GM18873 (cell line): ENCODE measurements around the gene ARID3C.

Source experiments
- ATAC-seq: cut with Tn5 transposase; IDR thresholded peaks from one replicate; pipeline ENCODE4 v1.9.1; 2021; ENCODE audit warnings: mild to moderate bottlenecking, moderate library complexity, moderate number of reproducible peaks; ENCODE audit not compliant: unreplicated experiment, low FRiP score

ARID3C gene

DNA sequence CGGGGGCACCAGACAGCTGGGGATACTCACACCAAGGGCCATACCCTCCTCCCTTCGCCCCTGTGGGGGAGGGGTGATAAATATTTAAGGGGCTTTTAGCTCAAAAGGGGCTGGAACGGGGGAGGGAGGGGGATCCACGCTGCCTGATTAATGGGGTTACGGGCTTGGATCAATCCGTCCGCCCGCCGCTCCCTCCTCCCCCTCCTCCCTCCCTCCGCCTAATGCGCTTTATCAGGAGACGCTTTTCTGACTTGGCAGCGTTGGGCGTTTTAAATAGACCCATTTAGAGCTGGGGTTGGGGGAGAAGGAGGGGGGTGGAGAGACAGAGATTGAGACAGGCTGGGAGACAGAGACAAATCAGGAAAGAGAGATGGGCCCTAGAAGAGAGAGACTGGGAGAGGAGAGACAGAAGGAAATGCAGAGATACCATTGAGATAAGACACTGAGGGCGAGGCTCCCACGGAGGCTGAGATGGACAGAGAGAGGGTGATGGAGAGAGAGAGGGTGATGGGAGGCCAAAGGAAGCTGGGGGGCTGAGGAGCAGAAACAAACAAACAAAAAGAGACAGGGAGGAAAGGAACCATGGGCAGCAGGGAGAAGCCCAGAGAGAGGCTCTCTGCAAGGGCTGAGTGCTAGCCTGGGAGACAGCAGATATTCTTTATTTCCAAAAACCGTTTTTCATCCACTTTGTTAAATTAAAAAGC lies 49.6 kb downstream of the ARID3C start:
- ATAC-seq = no peak

DNA sequence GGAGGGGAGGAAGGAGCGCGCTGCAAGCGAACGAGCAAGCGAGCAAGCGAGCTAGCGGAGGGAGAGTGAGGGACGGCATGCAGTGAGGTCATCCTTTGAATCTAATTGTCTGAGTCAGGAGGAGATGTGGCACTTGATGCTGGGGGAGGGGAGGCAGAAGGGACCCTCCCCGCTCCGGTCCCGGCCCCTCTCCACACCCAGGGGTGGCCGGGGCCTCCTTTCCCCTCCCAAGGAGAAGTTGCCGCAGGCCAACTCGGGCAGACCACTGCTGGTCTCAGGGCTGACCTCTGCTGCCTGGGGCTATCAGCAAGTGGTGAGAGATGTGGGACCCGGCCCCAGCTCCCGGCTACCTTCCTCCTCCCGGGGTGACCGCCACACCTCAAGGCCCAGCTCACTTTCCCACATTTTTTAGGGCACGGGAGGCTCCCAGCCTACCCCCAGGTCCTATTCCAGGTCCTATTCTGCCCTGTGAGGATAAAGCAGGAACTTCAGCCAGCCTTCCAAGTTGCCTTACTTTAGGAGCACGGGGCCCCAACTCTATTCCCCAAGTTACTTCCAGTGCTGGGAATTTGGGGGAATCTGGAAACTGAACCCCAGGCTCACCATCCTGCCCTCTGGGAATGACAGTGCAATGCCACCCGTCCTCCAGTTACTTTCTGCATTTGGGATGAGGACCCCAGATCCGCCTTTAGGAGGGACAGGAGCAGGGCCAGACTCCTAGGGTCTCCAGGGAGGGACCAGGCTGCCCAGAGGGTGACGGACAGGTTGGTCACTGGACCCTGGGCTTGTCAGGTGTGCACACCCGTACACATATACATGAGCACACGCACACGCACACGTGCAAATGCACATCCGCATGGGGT lies 50.4 kb downstream of the ARID3C start:
- no peak for ATAC-seq

DNA sequence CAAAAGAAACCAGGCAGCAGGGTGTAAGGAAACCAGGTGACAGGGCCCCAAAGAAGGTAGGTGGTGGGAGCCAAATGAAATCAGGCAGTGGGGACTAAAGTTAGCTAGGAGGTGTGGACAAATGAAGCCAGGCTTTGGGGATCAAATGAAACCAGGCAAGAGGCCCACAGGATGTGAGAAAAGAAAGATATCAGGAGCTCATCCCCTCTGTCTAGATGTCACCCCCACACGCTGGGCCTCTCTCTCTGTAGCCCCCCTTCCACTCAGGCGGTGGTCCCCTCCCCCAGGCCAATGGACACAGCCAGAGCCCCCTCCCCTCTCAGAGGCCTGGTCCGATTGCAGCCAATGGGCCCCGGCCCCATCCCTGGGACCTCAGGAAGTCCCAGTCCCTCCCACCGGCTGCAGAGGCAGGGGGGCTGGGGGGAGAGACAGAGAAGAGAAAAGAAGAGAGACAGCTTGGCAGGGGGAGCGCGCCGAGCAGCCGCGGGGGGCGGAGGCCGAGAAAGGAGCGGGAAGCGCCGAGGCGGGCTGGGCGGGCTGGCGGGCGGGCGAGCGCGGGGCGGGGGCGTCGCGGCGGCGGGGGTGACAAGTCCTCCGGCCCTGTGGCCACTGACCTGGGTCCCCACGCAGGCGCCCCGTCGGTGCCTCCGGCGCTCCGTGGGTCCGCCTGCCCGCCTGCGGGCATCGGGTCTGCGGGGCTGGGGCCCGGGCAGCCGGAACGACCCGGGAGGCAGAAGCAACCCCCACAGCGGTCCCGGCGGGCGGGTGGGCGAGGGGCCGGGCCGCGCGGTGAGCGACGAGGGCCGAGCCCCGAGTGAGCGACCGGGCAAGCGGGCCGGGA lies 51.2 kb downstream of the ARID3C start:
- no peak for ATAC-seq

DNA sequence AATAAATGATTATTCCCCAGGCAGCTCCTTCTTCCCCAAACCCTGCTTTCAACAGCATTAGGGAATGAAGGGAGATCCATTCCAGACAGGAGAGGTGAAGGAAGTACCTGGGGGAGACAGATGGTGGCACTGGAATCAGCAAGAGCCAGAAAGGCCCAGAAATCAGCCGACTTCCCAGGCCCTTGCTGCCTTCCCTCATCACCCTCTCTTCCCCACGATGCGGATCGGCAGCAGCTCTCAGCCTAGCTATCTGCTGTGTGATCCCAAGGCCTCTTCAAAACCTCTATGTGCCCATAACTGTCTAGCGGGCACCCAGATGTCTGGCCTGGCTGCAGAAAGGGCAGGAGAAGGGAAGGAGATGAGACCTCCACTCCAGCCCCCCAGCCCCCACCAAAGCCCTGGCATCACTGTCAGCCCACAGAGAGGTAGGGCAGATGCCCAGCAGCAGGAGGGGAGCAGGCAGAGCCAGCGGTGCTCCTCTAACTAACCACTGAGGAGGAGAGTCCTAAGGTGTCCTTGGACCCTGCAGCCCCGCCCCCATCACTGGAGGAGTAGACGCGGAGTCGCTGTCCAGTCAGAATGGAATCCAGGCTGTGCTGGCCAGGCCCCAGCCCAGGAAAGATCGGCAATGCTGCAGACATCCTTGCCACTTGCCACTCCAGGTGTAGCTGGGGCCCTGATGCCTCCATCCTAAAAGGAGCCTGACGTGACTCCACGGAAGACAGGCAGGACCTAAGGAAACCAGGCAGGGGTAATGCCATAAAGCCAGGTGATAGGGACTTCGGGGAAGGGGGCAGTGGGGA lies 52.1 kb downstream of the ARID3C start:
- ATAC-seq = no peak

DNA sequence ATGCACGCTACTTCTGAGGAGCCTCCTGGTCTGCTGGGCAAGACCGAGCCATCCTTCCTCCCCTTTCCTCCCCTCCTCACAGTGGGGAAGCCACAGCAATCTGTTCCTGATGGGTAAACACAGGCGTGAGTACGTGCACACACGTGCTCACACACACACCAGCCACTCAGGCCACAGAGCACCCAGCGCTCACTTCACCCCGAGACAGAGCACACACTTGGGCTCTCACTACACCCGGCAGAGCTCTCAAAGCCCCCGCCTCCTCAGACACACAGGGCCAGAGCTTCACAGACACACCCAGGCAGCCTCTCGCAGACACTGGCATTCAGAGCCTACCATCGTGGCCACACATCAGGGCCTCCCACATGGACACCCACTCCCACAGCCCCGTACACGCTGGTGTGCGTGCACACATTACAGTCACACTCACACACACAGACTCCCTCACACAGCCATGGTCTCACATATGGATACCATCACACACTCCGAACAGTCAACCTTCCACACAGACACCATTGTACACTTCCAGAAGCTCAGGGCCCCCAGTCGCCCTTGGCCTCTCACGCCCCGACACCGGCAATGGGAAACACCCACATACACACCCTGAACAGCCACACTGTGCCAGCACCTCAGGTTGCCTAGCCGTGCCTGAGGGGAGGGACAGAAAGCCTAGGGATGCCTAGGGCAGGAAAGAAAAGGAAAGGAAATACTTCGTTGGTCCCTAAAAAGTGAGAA lies 52.8 kb downstream of the ARID3C start:
- ATAC-seq = no peak

DNA sequence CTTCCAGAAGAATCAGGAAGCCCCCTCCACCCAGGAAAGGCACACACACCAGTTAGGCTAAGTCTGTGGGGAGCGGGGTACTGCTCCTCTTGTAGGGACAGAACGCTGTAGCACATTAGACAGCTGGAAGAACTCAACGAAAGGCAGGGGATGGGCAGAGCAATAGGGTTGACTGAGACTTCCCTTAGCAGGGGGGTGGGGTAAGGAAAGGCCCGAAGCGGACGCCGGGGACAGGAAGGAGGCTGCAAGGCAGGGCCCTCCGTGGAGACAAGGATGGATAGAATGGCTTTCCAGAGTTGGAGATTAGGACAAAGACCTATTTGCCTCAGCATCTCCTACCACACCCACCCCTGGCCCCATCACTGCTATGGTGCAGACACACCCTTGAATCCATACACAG lies 53.6 kb downstream of the ARID3C start:
- no peak for ATAC-seq

DNA sequence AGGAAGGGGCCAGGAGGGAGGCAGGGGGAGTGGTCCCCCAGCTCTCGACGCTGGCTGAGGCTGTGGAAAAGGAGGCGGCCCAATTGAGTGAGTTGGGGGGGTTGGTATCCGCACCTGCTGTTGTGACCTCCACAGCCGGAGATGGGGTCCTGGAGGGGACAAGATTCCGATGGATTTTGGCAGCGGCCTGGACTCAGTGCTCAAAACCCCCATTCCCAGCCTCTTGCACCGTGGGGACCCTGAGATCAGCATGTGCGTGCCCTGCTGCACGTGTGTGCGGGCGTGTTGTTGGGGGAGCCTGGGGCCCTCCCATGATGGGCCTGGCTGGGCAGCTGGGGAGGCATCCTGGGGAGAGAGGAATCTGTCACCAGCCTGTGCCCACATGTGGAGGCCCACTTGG lies 54.3 kb downstream of the ARID3C start:
- no peak for ATAC-seq

DNA sequence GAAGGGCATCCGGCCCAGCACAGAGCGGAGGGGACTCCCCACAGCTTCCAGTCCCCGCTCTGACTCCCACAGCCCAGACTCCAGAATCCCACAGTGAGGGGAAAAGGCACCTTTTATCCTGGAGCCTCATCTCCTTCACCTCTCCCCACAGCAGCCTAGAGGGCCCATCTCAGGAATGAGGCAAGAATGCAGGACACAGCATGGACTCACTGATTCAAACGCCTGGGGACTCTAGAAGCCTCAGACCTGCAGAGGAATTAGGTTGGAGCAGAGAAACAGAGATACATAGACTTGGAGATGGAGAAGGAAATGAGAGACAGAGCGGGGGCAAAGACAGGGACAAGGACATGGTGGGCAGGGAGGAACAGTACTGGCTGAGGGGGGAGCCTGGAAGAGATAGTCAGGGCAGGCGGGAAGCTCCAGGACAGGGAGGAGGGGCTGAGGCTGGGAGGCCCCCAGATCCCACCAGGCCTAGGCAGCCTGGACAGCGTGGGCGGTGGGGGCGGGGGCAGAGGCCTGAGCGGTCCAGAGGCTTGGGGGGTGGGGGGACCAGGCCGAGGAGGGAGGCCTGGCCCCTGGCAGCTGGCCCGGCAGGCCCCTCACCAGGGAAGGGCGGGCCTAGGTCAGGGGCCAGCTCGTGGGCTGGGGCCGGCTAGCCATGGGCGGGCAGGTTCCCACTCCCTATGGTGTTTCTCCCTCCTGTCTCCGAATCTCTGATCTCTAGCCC lies 55.1 kb downstream of the ARID3C start:
- no peak for ATAC-seq

DNA sequence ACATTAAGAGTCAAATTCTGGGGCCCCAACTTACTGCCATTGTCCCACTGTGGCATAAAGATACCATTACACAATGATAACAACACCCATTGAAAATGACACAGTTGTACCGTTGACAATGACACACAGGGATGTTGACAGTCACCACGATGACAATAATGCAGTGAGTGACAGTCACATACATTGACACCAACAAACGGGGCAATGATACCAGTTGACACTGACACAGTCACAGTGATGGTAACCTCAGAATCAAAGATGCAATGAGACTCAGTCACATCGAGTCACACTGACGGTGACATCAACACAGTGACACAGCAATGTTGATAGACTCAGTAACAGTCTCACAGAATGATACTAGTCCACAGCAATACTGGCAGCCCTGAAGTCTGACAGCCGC lies 56.2 kb downstream of the ARID3C start:
- no peak for ATAC-seq

DNA sequence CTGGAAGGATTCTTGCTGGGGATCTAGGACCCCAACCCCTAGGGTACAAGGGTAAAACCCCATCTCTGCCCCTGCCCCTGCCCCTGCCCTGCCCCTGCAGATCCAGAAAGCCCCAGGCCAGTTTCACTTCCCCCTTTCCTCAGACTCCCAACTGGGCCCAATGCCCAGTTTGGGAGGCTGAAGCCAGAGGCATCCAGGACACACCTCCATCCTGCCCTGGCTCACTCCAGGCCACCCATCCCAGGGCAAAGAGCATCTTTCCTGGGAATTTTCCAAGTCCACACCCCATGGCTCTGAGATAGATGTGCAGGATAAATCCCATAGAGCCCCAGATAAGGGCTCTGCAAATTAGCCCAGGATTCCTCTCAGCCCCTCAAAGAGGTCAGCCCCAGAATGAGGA lies 56.8 kb downstream of the ARID3C start:
- ATAC-seq = no peak

DNA sequence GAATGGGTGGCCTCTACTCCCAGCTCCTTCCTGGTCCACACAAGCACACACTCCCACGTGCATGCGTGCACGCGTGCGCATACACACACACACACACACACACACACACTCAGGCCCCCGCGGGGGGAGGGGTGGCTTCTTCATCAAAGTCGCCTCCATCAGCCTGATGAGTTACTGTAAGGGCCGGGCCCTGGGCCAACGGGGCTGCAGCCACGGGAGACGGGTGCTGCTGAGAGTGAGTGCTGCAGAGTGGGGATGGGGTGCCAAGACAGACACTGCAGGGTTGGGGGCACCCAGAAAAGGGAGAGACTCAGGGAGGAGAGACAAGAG lies 57.4 kb downstream of the ARID3C start:
- no peak for ATAC-seq
